OCI-LY3 (cell line): ENCODE data around the gene L3MBTL4.

Experiments used
- EZH2phosphoT487 ChIP-seq: fragments of 200-600 bp; shearing (Covaris generic); IDR thresholded peaks from 2 replicates; pipeline ENCODE4 v1.6.1; 2018; ENCODE audit warnings: antibody characterized with exemption, mixed run types, low read depth
- TF ChIP-seq, protein P1 (sequence below): fragments of 200-600, 300-600 bp; sonication (generic); IDR thresholded peaks from 2 replicates; pipeline ENCODE4 v1.5.1; 2014; ENCODE audit warnings: antibody characterized with exemption, low read length, low read depth

DNA sequence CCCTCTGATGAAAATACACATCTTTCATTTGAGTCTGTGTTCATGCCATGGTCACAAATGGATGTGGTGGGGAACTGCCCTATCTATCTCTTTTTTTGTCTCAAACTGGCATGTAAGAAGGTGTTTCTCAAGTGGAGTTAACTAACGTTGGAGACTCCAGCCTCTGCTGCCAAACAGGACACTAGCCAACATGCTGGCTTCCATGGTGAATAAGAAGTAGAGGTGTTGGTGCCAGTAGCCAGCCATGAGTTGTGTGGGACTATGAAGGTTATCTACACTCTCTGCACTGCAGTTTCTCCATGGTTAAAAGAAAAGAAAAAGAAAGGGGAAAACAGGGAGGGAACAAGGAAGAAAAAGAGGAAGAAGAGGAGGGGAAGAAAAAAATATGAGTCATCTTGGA, 370.4 kb downstream of the L3MBTL4 start:
- TF ChIP-seq, protein P1, sequence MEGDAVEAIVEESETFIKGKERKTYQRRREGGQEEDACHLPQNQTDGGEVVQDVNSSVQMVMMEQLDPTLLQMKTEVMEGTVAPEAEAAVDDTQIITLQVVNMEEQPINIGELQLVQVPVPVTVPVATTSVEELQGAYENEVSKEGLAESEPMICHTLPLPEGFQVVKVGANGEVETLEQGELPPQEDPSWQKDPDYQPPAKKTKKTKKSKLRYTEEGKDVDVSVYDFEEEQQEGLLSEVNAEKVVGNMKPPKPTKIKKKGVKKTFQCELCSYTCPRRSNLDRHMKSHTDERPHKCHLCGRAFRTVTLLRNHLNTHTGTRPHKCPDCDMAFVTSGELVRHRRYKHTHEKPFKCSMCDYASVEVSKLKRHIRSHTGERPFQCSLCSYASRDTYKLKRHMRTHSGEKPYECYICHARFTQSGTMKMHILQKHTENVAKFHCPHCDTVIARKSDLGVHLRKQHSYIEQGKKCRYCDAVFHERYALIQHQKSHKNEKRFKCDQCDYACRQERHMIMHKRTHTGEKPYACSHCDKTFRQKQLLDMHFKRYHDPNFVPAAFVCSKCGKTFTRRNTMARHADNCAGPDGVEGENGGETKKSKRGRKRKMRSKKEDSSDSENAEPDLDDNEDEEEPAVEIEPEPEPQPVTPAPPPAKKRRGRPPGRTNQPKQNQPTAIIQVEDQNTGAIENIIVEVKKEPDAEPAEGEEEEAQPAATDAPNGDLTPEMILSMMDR = no peak
- TF ChIP-seq EZH2phosphoT487 = no peak
